Activated CD4-positive, alpha-beta T cell treated with anti-CD3 and anti-CD28 coated beads, Interleukin-2, amount 50 U/mL, for 48 hours (primary cell): ENCODE data around the gene RHBDF2.
A peak's percentile ranks its signal among the peaks of the same experiment; 100 is the strongest.

Source experiments
- DNase-seq, 2 experiments: peaks; one replicate each; pipeline ENCODE4 v3.0.0-alpha.2; 2020

RHBDF2 gene

DNA sequence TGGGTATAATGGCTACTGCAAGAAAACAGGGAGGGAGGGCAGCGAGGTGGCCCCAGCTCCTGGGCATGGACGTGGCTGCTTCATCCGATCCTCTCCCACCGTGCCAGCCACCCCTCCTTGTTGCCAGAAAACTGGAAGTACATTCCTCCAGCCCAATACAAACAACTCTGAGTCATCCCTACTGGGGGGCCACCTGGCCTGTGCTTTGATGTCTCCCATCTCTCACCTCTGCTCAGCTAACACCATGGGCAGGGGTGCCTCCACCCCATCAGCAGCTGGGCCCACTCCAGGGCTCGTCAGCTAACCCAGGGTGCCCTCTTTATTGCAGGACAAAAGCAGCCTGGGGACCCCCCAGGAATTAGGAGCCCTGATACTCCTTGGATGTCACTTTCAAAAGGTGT, 2.0 kb downstream of the RHBDF2 start:
- DNase-seq: no peak

DNA sequence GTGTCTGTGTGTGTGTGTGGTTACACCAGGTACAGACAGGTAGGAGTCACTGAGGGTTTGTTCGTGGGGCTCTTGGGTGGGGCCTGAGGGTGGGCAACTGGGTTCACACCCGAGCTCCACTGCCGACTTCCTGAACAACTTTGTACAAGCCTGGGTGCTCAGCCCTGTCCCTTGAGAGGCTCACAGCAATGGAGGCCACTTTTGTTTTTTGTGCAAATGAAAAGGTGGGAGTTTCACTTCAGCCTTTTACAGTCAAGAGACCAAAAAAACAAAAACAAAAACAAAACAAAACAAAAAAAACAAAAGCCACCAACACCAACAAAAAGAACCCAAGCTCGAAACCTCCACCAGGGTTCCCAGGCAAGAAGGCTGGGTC, 2.4 kb downstream of the RHBDF2 start:
- no peak for DNase-seq

DNA sequence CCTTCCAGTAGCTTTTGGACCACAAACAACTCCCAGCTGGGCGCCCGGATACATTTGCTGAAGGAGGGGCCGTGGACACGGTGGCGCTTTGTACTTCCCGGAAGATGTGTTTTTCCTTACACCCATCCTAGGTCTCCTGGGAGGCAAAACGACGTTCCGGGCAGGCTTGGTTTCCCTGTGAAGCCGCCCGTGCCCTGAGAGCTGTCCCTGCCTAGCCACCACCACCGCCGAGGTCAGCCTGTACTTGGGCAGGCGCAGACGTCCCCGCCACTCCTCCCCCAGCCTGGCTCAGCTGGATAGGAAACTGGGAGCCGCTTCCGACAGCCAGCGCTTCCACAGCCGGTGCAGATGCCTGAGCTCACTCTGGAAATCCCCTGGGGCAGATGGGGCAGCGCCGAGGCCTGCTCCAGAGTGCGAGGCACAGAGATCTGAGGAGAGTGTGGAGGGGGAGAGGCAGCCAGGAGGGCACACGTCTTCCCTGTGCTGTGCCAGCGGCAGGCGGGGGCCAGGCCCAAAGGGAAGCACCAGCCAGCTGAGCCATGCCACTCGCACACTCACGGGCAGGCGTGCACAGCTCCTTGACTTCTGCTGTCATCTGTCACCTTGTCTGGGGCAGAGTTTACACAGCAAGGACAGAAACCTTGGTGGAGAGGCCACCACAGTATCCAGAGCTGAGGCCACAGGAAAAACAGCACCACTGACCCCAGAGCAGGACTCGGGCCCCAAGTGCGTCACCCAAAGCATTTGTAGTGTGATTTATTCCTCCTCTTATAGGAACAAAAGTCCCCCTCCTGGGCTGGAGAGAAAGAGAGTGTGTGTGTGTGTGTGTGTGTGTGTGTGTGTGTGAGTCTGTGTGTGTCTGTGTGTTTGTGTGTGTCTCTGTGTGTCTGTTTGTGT, 3.0 kb downstream of the RHBDF2 start:
- DNase-seq: no peak

DNA sequence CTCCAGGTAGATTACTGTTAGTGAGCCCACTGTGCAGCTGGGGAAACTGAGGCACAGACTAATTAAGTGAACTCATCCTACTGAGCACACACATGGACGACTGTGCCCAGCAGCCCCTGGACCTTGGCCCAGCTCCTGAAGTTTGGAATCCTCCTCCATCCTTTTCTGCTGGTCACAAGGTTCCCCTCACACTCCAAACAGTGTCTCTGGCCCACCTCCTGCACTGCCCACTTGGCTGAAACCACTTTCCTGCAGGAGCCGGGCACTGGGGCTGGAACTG, 3.6 kb downstream of the RHBDF2 start:
- DNase-seq: no peak

DNA sequence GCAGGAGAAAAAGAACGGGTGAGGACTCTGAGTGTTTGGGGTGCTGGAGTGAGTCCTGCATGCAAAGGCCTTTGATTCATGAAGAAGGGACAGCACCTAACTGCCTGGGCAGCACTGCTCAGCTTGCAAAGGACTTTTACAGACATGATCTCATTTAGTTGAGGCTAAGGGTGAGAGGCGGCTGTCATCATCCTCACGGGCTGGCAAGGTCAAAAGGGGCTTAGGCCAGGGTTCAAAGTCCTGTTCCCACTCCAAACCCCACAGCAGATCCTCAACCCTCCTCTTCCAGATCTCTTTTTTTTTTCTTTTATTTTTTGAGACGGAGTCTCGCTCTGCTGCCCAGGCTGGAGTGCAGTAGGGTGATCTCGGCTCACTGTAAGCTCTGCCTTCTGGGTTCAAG, 4.8 kb downstream of the RHBDF2 start:
- no peak for DNase-seq

DNA sequence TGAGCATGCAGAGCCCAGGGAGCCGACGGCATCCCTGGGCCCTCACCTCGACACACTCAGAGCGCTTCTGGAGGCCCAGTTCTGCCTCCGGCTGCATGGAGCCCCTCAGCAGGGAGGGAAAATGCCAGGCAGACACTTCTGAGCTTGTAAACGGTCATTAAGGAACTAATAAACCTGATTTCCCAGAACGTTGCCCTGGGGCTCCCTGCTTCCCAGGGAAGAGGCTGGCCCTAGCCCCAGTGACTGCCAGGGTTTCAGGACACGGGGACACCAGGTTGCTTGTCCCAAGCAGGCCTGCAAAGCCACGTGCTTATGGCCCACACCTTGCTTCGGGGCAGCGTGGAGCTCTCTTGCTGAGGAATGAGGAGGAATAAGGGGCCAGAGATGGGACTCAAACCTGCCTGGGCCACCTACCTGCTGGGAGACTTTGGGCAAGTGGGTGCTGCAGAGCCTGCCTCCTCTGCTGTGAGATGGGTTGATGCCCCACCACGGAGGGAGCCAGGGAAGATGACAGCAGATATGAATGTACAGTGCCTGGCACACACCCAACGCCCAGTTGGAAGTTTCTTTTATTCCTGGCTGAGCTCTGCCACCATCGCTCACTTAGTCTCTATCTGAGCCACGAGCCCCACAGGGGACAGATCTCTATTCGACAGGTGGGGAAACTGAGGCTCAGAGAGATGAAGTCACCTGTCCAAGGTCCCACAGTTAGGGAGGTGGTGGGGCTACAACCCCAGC, 5.4 kb downstream of the RHBDF2 start:
- no peak for DNase-seq

DNA sequence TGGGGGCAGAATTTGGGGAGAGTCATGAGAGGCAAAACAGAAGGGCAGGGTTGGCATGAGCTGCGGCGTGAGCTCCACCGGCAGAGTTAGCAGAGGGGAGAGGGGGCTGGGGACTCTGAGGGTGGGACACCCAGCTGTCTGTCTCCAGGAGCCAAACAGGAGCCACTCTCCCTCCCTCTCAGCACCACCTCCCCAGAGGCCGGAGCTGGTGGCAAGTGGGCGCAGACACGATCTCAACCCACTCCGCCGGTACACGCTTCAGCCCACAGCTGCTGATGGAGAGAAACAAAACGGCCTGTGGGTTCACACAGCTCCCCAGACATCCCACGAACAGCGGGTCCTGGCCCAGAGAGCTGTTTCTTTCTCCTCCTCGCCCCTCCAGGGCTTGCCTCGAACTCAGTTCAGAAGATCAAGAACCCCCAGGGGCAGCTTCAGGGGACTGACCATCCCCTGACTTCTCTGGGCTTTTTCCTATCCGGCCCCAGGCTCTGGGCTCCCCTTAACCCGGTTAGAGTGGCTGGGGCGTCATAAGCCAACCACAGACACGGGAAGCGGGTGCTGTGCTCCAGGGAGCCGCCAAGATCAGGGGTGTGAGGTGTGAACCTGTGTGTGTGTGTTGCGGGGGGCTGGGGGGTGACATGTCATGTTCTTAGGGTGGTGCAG, 7.6 kb downstream of the RHBDF2 start:
- peak in 1 of 2 experiments; percentile 36 for DNase-seq

DNA sequence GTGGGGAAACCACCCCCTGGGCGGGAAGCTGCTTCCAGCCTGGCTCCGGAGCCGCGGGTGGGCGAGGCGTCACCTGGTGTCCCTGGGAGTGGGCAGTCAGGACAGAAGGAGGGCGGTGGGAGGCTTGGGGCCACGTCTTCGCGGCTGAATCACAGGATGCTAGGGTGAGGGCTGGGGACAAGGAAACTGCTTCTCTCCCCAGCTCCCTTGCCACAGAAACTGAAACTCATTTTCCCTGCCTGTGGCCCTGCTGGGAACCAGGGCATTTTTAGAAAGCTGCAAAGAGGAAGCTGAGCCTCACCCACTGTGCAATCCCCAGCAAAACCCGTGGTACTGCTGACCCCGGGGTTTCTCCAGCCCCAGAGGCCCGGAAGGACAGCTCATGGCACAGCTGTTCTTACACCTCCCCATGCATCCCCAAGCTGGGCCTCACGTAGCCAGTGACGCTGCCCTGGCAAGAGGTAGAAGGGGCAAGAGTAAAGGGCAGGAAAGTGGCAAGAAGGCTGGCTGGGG, 8.2 kb downstream of the RHBDF2 start:
- DNase-seq: peak; percentile 69 to 72

DNA sequence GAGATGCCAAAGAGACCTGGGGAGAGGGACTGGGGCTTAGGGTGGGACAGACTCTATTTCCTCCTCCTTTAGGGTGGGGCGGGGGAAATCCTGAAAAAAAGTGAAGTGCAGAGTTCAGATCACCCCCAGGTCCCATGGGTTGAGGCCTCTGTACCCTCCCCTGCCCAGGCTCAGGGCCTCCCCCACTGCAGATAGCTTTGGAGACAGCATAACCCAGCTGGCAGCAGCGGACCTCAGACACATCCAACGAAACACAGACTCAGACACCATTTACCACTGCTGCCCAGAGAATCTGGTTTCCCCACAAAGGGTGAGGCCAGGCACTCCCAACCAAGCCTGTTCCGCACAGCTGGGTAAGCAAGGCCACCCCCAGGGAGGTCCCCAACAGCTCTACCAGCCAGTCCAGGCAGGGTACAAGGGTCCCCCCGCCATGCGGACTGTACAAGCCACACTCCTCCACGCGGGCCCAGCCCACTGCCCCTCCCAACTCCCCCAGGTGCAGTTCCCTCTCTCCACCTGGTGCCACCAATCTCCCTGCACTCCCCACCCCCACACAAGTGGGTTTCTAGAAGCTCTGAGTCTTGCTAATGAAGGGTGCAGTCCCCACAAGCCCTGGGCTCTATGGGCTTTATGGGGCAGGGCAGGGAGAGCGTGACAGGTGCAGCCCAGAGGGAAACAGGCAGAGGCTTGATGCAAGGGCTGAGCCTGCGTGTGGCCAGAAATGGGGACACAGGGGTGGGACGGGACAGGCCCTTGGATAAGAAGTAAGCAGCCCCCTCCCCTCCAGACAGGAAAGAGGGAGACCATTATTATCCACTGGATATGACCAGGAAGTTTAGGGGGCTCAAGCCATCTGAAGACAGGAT, 8.9 kb downstream of the RHBDF2 start:
- DNase-seq: no peak

DNA sequence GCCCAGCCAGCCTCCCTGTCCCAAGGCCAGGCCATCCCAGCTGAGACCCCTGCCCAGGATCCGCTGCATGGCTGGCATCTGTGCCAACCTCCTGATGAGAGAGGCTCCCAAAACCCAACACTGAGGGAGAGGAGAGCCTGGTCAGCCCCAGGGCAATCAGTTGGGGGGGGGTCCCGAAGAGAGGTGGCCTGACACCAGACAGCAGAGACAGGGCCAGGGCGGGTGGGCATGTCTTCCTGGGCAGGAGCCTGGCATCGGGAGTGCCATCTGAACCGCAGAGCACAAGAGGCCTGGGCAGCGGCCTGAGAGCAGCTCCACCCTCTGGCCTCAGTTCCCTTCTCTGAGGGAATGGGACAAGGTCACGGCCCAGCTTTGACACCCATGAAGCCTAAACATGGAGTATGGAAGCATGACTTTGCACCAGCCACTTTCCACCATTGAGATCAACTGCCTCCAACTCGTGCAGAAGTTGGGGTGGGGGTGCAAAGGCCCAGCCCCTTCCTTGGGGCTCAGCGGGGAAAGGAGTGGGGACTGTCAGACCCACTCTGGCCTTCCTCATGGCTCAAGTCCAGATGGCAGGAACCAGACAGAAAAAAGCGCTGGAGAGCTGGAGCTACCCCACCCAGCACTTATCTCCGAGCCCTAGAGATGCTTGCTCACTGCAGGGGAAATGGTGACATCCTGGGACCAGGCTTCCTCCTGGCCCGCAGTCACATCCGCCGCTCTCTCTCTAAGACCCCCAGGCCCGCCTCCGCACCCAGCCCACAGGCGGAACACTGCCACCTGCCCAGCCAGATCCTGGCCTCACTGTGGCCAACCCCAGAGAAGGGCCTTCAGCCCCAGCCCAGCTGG, 9.7 kb downstream of the RHBDF2 start:
- DNase-seq: no peak

DNA sequence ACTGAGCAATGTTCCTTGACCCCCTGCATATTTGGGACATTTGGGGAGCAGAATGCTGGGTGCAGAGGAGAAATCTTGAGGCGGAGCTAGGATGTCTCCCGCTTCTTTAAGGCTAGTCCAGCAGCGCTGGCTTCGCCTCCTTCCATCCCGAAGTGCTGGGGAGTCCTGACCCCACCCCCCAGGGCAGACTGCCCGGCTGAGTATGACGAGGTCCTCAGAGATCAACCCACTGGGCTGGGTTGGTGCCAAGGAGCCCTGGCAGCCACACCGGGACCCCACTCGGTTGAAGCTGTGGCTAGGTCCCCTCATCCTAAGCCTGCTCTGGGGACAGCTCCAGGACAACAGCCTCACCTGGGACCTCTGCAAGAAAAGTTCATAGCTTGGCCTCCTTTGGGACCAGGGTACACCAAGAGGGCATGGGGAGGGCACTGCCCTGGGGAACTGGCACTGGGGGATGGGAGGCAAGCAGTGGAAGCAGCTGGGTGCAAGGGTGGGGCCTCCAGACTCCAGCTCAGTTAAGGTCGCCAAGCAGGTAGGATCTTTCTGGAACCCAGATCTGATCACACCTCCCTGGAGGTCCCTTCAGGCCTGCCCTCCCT, 11.0 kb downstream of the RHBDF2 start:
- DNase-seq: no peak

DNA sequence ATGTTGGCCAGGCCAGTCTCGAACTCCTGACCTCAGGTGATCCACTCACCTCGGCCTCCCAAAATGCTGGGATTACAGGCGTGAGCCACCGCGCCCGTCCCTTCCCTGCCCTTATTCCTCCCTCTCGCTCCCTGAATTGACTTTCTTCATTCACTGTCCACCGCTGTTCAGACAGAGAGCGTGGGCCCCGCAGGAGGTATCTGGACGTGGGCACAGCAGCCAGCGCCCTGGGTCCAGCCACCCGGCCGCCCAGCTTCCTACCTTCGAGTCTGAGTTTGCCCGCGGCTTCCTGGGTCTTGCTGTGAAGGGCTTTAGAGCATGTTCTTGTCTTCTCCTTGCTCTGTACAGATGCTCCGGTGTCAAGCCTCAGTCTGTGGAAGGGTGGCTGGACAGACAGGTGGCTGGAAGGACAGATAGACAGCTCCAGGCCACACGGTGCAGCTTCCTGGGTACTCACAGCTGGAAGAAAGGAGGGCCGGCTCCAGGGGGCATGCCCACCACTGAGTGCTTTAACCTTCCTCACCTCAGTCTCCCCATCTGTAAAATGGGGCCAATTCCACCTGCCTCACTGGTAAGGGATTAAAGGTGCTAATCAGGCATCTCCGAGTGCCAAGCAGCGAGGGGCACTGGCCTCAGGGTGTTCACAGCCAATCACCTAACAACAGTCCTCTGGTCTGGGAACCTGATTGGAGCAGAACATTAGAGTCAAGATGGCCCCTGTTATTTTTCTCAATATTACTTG, 13.6 kb downstream of the RHBDF2 start:
- no peak for DNase-seq

DNA sequence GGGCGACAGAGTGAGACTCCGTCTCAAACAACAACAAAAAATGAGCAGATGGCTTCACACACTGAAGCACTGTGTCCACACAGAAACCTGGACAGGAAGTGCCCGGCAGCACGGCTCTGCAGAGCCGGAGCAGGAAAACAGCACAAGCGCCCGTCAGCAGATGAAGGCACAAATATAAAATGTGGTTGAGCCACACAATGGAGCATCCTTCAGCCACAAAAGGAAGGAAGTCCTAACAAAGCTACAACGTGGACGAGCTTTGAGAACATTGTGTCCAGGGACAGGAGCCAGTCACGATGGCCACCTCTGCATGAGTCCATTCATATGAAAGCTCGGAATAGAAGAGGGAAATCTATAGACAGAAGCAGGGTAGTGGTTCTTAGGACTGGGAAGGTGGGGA, 15.7 kb downstream of the RHBDF2 start:
- DNase-seq: no peak

DNA sequence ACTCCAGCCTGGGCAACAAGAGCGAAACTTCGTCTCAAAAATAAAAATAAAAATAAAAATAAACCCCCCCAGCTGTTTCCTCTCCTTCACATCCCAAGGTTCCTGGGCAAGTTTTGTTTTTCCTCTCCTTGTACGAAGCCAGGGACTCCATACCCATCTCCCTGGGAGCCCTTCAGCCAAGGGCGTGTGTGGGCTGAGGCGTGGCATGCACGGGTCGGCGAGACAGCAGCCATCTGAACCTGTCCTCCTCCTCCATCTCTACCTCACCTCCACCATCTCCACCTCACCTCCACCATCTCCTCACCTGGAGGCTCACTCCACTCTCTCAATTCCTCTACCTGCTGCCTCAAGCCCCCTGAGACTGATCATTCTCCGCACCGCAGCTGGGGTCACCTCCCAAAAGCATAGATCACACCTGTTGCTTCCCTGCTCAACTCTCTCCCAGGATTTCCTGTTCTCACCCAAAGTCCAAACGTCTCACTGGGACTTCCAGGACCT, 16.9 kb downstream of the RHBDF2 start:
- DNase-seq: no peak

DNA sequence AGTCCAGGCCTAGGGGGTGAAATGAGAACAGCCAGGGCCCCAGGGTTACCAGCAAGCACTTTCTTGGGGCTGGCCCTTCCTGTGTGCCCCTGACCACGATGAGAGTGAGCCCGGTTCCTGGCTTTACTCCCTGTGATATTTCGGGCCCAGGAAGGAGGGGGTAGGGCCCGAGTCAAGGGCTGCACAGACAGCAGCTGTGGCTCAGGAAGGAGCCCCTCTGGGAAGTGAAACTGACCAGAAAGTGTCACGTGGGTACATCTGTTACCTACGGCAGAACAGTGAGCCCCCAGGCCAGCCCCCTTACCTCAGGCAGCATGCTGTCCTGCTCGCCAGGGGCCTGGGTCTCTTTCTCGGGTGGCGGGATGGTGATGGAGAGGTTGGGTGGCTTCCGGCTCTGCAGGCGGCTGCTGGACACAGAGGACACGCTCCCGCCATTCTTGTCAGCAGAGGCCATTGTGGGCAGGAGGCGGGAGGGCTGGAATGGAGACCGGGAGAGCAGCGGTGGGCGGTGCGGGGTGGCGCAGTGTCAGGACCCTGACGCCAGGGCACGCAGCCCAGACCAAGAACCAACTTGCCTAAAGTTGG, 20.1 kb downstream of the RHBDF2 start:
- no peak for DNase-seq

DNA sequence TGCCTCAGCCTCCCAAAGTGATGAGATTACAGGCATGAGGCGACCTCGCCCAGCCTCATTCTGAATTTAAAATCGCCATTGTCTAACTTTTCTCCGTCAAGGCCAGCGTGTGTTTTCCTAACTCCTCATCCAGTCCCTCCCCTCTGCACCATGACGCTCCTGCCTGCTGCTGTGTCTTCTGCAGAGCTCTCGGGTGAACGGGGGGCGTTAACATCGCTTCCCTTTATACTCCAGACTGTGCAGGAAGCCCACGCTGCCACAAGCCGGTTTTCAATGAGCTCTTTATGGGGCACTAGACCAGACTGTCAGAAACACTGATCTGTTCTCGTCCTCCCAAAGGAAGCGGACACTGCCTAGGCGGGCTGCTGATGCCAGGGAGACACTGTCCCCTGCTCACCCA, 20.6 kb downstream of the RHBDF2 start:
- no peak for DNase-seq

DNA sequence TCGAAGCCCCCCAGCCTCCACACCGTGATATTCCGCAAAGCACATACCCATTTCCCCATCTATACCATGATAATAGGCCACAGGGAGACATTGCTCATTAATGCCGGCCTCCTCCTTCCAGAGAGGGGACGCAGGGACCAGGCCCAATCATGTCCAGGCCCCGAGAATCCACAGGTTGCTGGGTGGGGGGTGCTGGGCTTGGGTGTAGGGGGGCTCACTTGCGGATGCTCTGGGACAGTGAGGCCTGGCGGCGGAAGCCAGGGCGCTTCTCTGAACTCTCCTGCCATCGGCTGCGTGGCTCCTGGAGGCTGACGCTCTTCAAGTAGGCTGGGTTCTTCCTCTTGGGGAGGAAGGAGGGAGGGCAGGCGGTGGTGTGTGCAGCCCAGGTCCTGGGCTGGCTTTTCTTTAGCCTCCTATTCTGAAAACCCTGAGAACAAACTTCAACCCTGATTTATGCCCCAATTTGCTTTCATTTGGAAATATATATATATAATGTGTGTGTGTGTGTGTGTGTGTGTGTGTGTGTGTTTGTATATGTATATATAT, 21.6 kb downstream of the RHBDF2 start:
- DNase-seq: no peak

DNA sequence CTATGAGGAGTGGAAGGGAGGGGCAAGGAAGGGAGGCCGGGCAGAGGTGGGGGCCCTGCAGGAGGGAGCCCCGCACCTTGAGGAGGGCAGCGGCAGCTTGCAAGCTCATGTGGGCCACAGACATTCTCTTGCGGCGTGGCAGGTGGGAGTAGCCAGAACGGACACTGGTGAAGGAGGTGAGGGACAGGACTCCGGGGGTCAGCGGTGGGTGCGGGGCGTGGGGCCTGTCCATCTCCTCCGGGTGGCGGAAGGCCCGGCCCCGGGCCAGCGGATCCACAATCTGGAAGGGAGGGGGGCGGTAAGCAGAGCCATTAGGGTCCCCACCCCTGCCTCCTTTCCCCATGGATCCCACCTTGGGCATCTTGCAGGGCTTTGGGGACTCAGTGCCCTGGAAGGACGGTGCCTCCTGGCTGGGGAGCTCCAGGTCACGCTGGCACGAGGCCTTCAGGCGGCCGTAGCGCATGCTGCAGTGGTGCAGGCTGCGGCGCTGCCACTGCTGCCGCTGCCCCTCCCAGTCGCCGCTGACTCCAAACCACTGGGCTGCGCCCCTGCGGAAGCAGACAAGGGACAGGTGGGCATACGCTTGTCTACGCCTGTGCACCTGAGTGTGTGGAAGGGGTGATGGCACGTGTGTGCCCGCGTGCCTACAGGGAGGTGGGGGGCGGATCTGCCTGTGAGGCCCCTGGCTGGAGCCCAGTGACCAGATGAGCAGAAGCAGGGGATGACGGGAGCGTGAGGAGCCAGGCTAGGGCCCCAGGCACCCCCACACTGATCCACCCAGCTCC, 22.3 kb downstream of the RHBDF2 start:
- no peak for DNase-seq

DNA sequence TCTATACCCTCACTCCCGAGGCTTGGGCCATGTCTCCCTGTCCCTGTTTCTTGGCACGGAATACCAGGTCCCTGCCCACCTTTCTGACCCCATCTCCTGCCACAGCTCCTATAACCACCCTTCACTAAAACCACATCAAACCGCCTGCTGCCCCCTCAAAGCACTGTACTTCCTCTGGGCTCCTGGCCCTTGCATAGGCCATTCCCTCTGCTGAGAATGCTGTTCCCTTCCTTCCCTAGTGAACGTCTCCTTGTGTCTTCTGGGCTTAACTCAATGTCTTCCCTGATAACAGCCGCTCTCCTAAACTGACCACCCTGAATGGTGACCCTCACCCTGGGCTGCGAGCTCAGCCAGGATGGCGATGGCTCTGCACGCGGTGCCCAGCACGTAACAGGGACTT, 23.1 kb downstream of the RHBDF2 start:
- DNase-seq: no peak
